Measurements from ENCODE around the gene EFCAB11.
"Not testable (repeated sequence)": the region's sequence is repeated elsewhere in the genome, so short reads cannot be mapped to it uniquely, and the experiment has no call there.

The EFCAB11 gene

GRCh38 chr14:89909586-89909985 is 44.9 kb downstream of the EFCAB11 start:
- DNase-seq: no peak

- DNase-seq: no peak
Measured at GRCh38 chr14:89908712-89909450, 45.6 kb downstream of the EFCAB11 start.

- no peak for DNase-seq
Measured at GRCh38 chr14:89907655-89908054, 46.9 kb downstream of the EFCAB11 start.

- DNase-seq: no peak
Measured at GRCh38 chr14:89906000-89906399, 48.5 kb downstream of the EFCAB11 start.

- no peak for DNase-seq
Measured at GRCh38 chr14:89903340-89903952, 51.1 kb downstream of the EFCAB11 start.

- DNase-seq: no peak
Measured at GRCh38 chr14:89902881-89903280, 51.6 kb downstream of the EFCAB11 start.

GRCh38 chr14:89900802-89901201 is 53.7 kb downstream of the EFCAB11 start:
- no peak for DNase-seq

GRCh38 chr14:89899917-89900663 is 54.4 kb downstream of the EFCAB11 start:
- no peak for DNase-seq

- no peak for DNase-seq
Measured at GRCh38 chr14:89899291-89899690, 55.2 kb downstream of the EFCAB11 start.

GRCh38 chr14:89893388-89893787 is 61.1 kb downstream of the EFCAB11 start:
- DNase-seq: not testable (repeated sequence)

- no peak for DNase-seq
Measured at GRCh38 chr14:89892953-89893352, 61.6 kb downstream of the EFCAB11 start.

- DNase-seq: not testable (repeated sequence)
Measured at GRCh38 chr14:89891721-89892120, 62.8 kb downstream of the EFCAB11 start.

- DNase-seq: no peak
Measured at GRCh38 chr14:89891055-89891454, 63.5 kb downstream of the EFCAB11 start.

GRCh38 chr14:89890589-89890988 is 63.9 kb downstream of the EFCAB11 start:
- no peak for DNase-seq

GRCh38 chr14:89889626-89890025 is 64.9 kb downstream of the EFCAB11 start:
- DNase-seq: no peak

GRCh38 chr14:89884761-89885160 is 69.8 kb downstream of the EFCAB11 start:
- no peak for DNase-seq

- no peak for DNase-seq
Measured at GRCh38 chr14:89881839-89882238, 72.7 kb downstream of the EFCAB11 start.

GRCh38 chr14:89874091-89874490 is 80.4 kb downstream of the EFCAB11 start:
- not testable (repeated sequence) for DNase-seq

- DNase-seq: no peak
Measured at GRCh38 chr14:89870316-89870715, 84.2 kb downstream of the EFCAB11 start.

- no peak for DNase-seq
Measured at GRCh38 chr14:89869606-89870005, 84.9 kb downstream of the EFCAB11 start.

- DNase-seq: no peak
Measured at GRCh38 chr14:89866458-89866857, 88.1 kb downstream of the EFCAB11 start.

- no peak for DNase-seq
Measured at GRCh38 chr14:89865153-89865552, 89.4 kb downstream of the EFCAB11 start.

GRCh38 chr14:89862856-89863255 is 91.7 kb downstream of the EFCAB11 start:
- DNase-seq: no peak

- no peak for DNase-seq
Measured at GRCh38 chr14:89861630-89862029, 92.9 kb downstream of the EFCAB11 start.

Measured in activated naive CD4-positive, alpha-beta T cell (primary cell).